Endothelial cell of umbilical vein (primary cell): ENCODE measurements around the gene MAP2K7. TPM values are rescaled to one million over a fixed set of nuclear protein-coding genes. Genes with fewer than 3 reads are reported as not detected.

Experiments
- BruUV-seq: library from RNA; stranded (reverse); fragments of 400-500 nt; replicated peaks from 2 replicates; lab custom pipeline; 2021; lab: Mats Ljungman, UMichigan
- CTCF ChIA-PET: fragments of 300-600, 350-600 bp; sonication (Branson Sonifier 250); formaldehyde crosslinking; loops from one replicate; lab custom pipeline; 2021; ENCODE audit warnings: antibody characterized with exemption, inconsistent platforms; lab: Charles Lee
- POLR2A ChIA-PET: fragments of 300-600, 350-600 bp; sonication (Branson Sonifier 250); formaldehyde crosslinking; loops from one replicate; lab custom pipeline; 2021; ENCODE audit warnings: antibody characterized with exemption, inconsistent platforms; lab: Charles Lee
- DNase-seq: peaks from one replicate; pipeline ENCODE4 v3.0.0-alpha.2; 2011; ENCODE audit warnings: low read depth, low spot score
- FAIRE-seq: peaks from 2 replicates; lab custom pipeline; 2011; peaks lifted over from hg19 to GRCh38; lab: Jason Lieb, UNC
- H2AFZ ChIP-seq: 2 replicates; pipeline ENCODE4 v1.6.0; 2012; ENCODE audit warnings: low read depth, low read length, control low read depth, inconsistent platforms
- H3K27ac ChIP-seq: 2 replicates; pipeline ENCODE4 v1.5.1; 2011; ENCODE audit warnings: low read depth, mild to moderate bottlenecking, control low read depth, low read length, moderate library complexity; ENCODE audit not compliant: insufficient read depth
- H3K27me3 ChIP-seq, 2 experiments: 2 replicates each; pipeline versions ENCODE4 v1.6.0 to v1.6.1; 2011; ENCODE audit warnings: low read length in 2 of 2, mixed read lengths in 1 of 2; ENCODE audit not compliant: control insufficient read depth in 2 of 2, insufficient read depth in 2 of 2
- H3K36me3 ChIP-seq, 2 experiments: 2 replicates in 1 of 2; 3 replicates in 1 of 2; pipeline ENCODE4 v1.5.1; 2011; ENCODE audit warnings: low read length in 2 of 2, mild to moderate bottlenecking in 1 of 2, moderate library complexity in 1 of 2; ENCODE audit not compliant: control insufficient read depth in 2 of 2, insufficient read depth in 2 of 2; ENCODE audit errors: extremely low read depth in 1 of 2
- H3K4me1 ChIP-seq: 3 replicates; pipeline ENCODE4 v1.5.1; 2011; ENCODE audit warnings: mild to moderate bottlenecking, low read length; ENCODE audit not compliant: control insufficient read depth, insufficient read depth; ENCODE audit errors: extremely low read depth
- H3K4me2 ChIP-seq: 2 replicates; pipeline ENCODE4 v1.6.1; 2011; ENCODE audit warnings: low read length, control low read depth, mixed read lengths; ENCODE audit not compliant: insufficient read depth
- H3K4me3 ChIP-seq, 3 experiments: fragments of 200-600 bp in 1 of 3; sonication (generic), shearing (Covaris generic) in 1 of 3; replicated peaks in 1 of 3; 2 replicates each; pipeline ENCODE4 v1.5.1; 2011 to 2016; ENCODE audit warnings: control low read depth in 3 of 3, low read length in 3 of 3, mild to moderate bottlenecking in 2 of 3, inconsistent platforms in 1 of 3, low read depth in 1 of 3, moderate library complexity in 1 of 3; ENCODE audit not compliant: insufficient read depth in 1 of 3
- H3K79me2 ChIP-seq: 2 replicates; pipeline ENCODE4 v1.6.0; 2012; ENCODE audit warnings: low read length, inconsistent platforms; ENCODE audit not compliant: control insufficient read depth, insufficient read depth
- H3K9ac ChIP-seq: replicated peaks from 2 replicates; pipeline ENCODE3; 2011; ENCODE audit warnings: low read length, control low read depth; ENCODE audit not compliant: insufficient read depth; ENCODE audit errors: extremely low read depth
- H3K9me1 ChIP-seq: replicated peaks from 3 replicates; pipeline ENCODE4 v1.6.0; 2011; ENCODE audit warnings: mild to moderate bottlenecking, low read length; ENCODE audit not compliant: control insufficient read depth, insufficient read depth; ENCODE audit errors: extremely low read depth
- H3K9me3 ChIP-seq: replicated peaks from 2 replicates; pipeline ENCODE4 v1.5.1; 2012; ENCODE audit warnings: low read length, inconsistent platforms; ENCODE audit not compliant: control insufficient read depth, insufficient read depth
- H4K20me1 ChIP-seq: replicated peaks from 2 replicates; pipeline ENCODE3; 2011; ENCODE audit warnings: mild to moderate bottlenecking, low read length; ENCODE audit not compliant: control insufficient read depth, insufficient read depth; ENCODE audit errors: extremely low read depth
- CTCF ChIP-seq, 2 donors: IDR thresholded peaks; 1 replicate in 1 of 2; 2 replicates in 1 of 2; pipeline ENCODE4 v1.5.1; 2011; ENCODE audit warnings: low read length in 2 of 2, mild to moderate bottlenecking in 2 of 2, moderate library complexity in 2 of 2, control low read depth in 1 of 2, inconsistent platforms in 1 of 2, low read depth in 1 of 2; ENCODE audit not compliant: insufficient read depth in 1 of 2; ENCODE audit errors: extremely low read depth in 1 of 2
- EZH2 ChIP-seq: IDR thresholded peaks from 2 replicates; pipeline ENCODE4 v1.6.1; 2012; ENCODE audit warnings: borderline replicate concordance, low read depth, mild to moderate bottlenecking, moderate library complexity, low read length, inconsistent platforms; ENCODE audit not compliant: severe bottlenecking
- FOS ChIP-seq: IDR thresholded peaks from 2 replicates; pipeline ENCODE4 v1.6.1; 2011; ENCODE audit warnings: mild to moderate bottlenecking, low read length, moderate library complexity, borderline replicate concordance; ENCODE audit not compliant: insufficient read depth
- GATA2 ChIP-seq: IDR thresholded peaks from 2 replicates; pipeline ENCODE4 v1.7.0; 2011; ENCODE audit warnings: low read depth, mild to moderate bottlenecking, moderate library complexity, mixed read lengths, low read length; ENCODE audit not compliant: insufficient read length, insufficient read depth
- JUN ChIP-seq: IDR thresholded peaks from 2 replicates; pipeline ENCODE4 v1.6.1; 2011; ENCODE audit warnings: borderline replicate concordance, low read depth; ENCODE audit not compliant: insufficient read length, insufficient read depth
- MAX ChIP-seq: IDR thresholded peaks from 2 replicates; pipeline ENCODE4 v1.6.1; 2011; ENCODE audit not compliant: insufficient read depth, insufficient read length
- MYC ChIP-seq: IDR thresholded peaks from one replicate; pipeline ENCODE4 v1.6.1; 2011; ENCODE audit warnings: mild to moderate bottlenecking, low read depth, low read length
- POLR2A ChIP-seq: IDR thresholded peaks from 2 replicates; pipeline ENCODE4 v1.6.1; 2012; ENCODE audit warnings: low read depth, mild to moderate bottlenecking, control low read depth, low read length
- POLR2AphosphoS5 ChIP-seq: IDR thresholded peaks from 2 replicates; pipeline ENCODE4 v1.6.1; 2012; ENCODE audit warnings: low read depth, mild to moderate bottlenecking, control low read depth, low read length, moderate library complexity; ENCODE audit not compliant: insufficient read depth
- dilution Hi-C: fragments of 300-500 bp; cut with MboI; formaldehyde crosslinking; loops from one replicate; pipeline ENCODE4 v1.15.0; 2019; ENCODE audit warnings: low sequenced_read_pairs; ENCODE audit not compliant: extremely low pct_ligation_motif_present
- intact Hi-C: fragments of 100-400 bp; cut with micrococcal nuclease; formaldehyde crosslinking; loops from one replicate; pipeline ENCODE4 v1.10.0; 2022
- polyA plus RNA-seq, 4 experiments: library from polyadenylated mRNA; depleted of rRNA in 3 of 4; stranded (reverse) in 3 of 4; unstranded in 1 of 4; fragments of >200 nt; gene quantifications; 2 replicates each; pipeline versions ENCODE4 v1.2.1 to v1.2.3, GENCODE V29; 2011 to 2012; ENCODE audit warnings: missing spikeins in 1 of 4
- total RNA-seq: library from RNA; stranded (reverse); gene quantifications from 2 replicates; pipeline ENCODE4 v1.2.3, GENCODE V29; 2021

The MAP2K7 gene
- total and polyA plus RNA-seq, 2 donors (not counting 3 experiments of a cell fraction or from before 2014, with no cell fraction given) = 13.8 to 36.0 TPM

GRCh38 chr19:7932930-7933300 is 29.2 kb downstream of the MAP2K7 start:
- Histone ChIP-seq H3K9me3 (no peaks in the 10 kb centered on the region), H3K9ac (no peak overlapping the region), H3K36me3 (peaks cover 10 to 58% of the 10 kb centered on the region in 2 experiments), H3K27ac (no peak overlapping the region), H3K9me1 (no peaks in the 10 kb centered on the region), H2AFZ (no peak overlapping the region), H3K79me2 (no peaks in the 10 kb centered on the region), H3K4me1 (peaks cover 14% of the 10 kb centered on the region), H3K4me2 (no peak overlapping the region), H4K20me1 (no peaks in the 10 kb centered on the region), H3K27me3 (no peaks in the 10 kb centered on the region), H3K4me3 (no peak overlapping the region)
- POLR2A ChIA-PET = no interaction called here
- BruUV-seq = no TSS peak
- TF ChIP-seq GATA2 (no peak), CTCF (IDR thresholded peaks at IDR 0.05; ENCODE audit: extremely low read depth in 1 of 2, insufficient read depth in 1 of 2, low read depth in 1 of 2, low read length in 2 of 2) (no peak), MAX (no peak), POLR2A (no peak), MYC (no peak), FOS (no peak), JUN (no peak), EZH2 (no peak), POLR2AphosphoS5 (no peak)
- FAIRE-seq = no peak
- dilution Hi-C loops (no loop called here), intact Hi-C loops (no loop called here)
- DNase-seq = no peak
- CTCF ChIA-PET = no interaction called here
